HG03378 (cell line): Measurements from ENCODE around the gene ASB11.

ENCODE experiments used
- ATAC-seq: cut with Tn5 transposase; IDR thresholded peaks from one replicate; pipeline ENCODE4 v1.9.1; 2021; ENCODE audit warnings: mild to moderate bottlenecking, moderate library complexity; ENCODE audit not compliant: unreplicated experiment

The ASB11 gene

GRCh38 chrX:15315509-15315908 lies at the start of gene ASB11:
Gene ASB11, minus strand, starts transcription at chrX:15315640. Its CDS starts 35 bp downstream, at chrX:15315605.
- no peak for ATAC-seq

DNA sequence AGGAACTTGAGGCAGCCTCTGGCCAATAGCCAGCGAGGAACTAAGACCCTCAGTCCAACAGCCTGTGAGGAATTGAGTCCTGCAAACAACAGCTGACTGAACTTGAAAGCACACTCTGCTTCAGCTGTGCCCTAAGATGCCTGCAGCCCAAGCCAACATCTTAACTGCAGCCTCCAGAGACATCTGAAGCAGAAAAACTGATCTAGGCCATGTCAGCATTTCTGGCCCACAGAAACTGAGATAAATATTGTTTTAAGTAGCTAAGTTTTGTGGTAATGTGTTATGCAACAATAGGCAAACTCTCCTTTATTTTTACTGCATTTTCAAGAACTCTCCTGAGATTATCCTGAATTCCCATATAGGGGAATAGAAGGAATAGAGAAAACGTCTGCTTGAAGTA lies 44.3 kb upstream of the ASB11 start:
- ATAC-seq = no peak

DNA sequence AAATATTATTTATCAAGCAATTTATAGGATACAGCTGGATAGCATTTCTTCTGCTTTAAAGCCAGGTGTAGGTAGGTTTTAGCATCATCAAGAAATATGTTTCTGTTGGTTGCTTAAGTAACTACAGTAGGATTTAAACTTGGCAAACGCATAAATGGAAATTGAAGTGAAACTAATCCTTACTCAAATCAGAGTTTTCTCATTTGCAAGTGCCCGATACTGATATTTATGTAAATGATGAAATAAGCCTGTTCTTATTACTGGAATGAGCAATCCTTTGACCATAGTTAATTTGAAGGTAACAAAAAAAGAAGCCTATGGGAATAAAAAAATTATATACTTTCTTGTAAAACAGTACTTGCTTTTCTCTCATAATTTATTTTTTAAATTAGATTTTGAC lies 43.1 kb upstream of the ASB11 start:
- ATAC-seq = no peak

- ATAC-seq = no peak
These were observed 41.0 kb upstream of the ASB11 start for GRCh38 chrX:15356444-15356843.

DNA sequence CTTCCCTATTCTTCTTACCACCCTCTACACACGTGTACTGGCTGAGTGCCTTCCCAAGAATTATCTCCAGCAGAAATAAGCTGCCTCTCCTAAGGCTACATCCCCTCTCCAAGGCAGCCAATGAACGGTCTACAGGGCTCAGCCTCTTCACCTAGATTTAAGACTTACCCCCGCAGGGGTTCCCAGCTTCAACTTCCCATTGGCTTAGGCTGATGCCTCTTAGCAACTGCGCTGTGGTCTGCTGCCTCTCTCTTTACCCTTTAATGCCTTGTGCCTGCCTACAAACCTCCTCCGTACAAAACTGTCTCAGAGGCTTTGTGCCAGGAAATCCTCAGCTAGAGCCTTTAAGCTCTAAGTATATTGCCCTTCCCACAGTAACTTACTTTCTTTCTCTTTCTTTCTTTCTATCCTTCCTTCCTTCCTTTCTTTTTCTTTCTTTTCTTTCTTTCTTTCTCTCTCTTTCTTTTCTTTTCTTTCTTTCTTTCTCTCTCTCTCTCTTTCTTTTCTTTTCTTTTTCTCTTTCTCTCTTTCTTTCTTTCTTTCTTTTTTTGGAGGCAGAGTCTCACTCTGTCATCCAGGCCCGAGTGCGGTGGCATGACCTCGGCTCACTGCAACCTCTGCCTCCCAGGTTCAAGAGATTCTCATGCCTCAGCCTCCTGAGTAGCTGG lies 35.0 kb upstream of the ASB11 start:
- no peak for ATAC-seq

DNA sequence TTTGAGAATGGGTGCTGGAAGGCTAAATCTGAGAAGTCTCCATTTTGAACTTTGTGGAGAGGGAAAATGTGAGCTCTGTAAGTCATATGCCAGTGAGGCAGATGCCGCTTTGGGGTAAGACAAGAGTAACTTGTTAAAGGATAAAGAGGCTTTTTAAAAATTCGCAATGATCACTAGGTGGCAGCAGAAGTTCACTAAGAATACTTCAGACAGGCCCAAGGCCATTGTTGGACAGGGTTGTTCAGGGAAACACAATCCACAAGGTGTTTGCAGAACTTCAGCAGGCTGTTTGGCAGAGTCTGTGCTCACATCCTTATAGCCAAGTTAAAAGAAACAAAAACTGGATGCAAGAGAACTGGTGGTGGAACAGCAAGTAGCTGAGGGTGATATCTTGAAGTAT lies 33.6 kb upstream of the ASB11 start:
- no peak for ATAC-seq

- ATAC-seq = no peak
These were observed 30.5 kb upstream of the ASB11 start for GRCh38 chrX:15345976-15346375.

DNA sequence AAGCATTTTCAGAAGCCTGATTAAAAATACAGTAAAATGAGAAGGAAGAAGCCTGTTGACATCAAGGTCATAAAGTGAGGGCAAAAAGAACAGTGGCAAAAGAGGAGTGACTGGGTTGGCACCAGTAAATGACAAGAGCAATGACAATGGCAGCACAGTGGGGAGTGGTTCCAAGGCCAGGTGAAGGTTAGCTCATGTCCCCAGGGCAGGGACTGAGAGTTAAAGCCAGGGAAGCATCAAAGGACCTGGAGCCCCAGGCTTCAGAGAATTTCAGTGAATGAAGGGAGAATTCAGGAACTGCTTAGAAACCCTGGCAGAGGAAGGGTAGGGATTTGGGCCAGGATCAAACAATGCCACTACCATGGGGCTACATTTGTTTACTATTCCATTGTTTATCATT lies 28.7 kb upstream of the ASB11 start:
- ATAC-seq = no peak

GRCh38 chrX:15343075-15343476 lies 27.6 kb upstream of the ASB11 start:
- no peak for ATAC-seq

DNA sequence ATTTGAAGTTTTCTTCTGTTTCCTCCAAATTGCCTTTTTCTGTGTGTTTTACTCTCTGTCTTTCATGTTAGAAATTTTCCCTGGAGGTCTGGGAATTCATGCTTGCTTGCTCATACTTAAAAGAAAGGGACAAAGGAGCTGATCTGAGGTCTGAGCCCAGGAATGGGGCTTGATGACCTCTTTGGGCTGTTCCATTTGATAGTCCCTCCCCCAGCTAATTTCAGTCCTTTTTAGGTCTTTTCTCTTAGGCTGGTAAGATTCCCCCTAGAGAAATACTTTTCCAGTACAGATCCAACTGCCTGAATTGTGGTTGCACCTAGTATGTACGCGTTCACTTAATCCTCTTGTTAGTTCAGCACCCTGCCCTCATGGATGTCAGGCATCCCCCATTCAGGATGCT lies 25.4 kb upstream of the ASB11 start:
- ATAC-seq = no peak

- no peak for ATAC-seq
These were observed 20.6 kb upstream of the ASB11 start for GRCh38 chrX:15336023-15336413.

DNA sequence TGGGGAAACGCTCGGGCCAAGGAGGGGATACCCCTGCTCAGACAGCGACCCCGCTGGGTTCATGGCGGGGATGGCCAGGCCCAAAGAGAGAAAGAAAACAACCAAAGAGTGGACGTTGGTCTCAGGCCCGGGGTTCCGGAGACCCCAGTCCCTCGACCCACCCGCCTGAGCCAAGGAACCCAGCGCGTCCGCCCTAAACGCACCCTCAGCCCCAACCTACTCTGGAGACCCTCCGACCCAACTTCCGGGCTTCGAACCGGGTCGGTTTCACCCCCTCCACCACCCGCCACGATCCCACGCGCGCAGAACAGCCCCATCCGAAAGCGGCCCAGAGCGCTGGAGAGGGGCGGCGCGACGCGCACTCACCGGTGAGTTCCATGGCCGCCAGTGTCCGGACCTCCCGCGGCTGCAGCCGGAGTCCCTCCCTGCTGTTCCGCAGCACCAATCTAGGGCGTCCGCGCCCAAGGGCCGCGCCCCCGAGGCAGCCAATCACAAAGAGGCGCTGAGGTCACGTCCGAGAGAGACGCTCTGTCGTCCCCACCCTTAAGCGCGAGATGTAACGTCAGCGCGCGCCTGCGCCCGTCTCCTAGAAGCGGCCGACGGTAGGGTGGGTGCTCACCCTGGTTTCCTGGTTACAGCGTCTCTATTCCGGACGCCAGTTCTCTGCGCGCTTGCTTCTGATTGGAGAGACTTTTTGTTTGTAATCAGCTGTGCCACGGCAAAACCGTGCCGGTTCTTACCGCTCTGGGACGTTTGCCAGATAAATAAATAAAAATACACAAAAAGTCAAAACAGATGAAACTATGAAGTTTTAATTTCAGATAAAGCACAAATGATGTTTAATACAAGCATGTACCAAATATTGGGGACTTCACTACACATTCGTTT lies 19.9 kb upstream of the ASB11 start, which contains the start of gene PIGA:
TSS of gene PIGA (minus strand) at position 389 of the 888 bp plus-strand sequence. CDS start 3,593 bp downstream, outside the sequence.
- ATAC-seq = peak; percentile 96

DNA sequence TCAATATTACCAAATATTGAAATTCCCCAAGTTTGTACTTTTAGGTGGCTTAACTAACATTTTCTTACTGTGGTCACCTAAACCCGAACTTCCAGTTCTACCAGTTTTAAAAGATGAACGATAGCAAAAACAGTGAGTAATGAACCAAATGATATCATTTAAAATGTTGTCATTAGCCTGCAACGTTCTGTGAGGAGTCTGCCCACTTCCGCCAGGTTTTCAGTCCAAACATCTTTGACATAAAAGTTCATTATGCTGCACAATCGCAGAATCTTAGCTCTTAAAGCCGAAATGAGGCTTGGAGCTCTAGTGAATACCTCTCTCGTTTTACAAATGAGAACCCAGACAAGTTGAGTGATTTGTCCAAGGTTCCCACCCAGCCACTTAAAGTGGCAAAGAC lies 19.1 kb upstream of the ASB11 start:
- ATAC-seq = no peak

DNA sequence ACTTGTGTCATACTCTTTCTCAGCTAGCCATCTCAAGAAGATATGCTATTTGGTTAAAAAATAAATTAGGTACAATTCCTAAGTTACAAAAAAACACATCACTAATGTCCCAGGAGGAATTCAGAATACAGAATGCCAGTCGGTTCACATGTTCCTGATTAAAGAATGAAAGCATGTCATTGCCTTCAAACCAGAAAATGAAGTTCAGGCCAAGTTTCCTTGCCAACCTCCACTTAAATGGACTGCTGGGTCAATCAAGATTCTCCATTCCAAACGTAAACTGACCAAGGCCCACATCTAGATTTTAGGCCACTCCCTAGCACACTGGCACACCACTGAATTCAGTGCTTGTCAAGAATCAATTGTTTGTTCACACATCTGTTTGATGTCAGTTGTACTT lies 13.4 kb upstream of the ASB11 start:
- ATAC-seq = no peak

GRCh38 chrX:15328131-15328530 lies 12.7 kb upstream of the ASB11 start:
- ATAC-seq = no peak

DNA sequence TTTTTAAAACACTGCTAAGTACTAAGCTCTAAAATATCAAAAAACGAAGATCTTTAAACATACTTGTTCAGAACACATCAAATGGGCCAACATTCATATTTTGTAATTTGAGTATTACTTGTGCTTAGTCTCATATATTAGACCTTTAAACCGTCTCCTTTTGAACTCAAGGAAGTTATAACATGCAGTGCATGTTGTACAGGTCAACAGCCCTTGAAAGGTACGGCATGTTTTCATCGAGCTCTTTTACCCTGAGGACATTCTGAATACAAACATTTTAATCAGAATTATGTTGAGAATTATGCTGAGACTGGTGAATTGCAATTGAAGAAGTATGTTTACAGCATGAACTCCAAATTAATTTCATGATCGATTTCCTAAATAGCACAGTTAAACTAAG lies 7.0 kb upstream of the ASB11 start:
- no peak for ATAC-seq

GRCh38 chrX:15322072-15322471 lies 6.6 kb upstream of the ASB11 start:
- ATAC-seq = no peak

- no peak for ATAC-seq
These were observed 6.0 kb upstream of the ASB11 start for GRCh38 chrX:15321447-15321846.

DNA sequence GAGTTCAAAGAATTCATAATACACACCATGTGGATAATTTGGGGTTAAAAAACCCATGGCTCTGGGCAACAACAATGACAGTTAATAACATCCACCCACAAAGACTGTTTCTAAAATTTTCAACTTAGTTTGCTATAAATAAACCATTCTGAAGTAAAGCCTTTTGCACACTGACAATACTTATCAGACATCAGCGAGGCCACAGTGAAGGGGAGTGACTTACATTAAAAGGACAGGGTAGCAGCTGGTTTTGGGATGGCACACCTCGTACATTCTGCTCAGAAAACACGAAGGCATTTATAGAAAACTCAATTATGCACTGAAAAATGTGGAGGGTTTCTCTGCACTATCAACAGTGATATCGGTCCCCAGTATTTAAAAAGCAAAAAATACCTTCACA lies 4.9 kb upstream of the ASB11 start:
- no peak for ATAC-seq

DNA sequence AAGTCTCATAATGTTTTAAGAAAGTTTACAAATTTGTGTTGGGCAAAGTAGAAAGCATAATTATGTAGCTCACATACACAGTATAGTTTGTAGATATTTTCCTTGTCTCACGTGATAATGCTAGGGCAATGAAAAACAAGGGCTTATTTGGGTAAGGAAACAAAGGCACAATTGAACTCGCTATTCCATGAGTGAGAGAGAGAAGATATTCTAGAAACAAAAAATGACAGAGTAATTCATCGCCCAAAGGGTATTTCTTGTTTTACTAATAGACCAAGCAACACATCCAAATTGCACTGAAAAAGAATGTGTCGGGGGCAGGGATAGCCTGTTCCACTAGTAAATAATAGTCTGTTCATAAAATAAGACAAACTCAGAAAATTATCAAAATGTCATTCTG lies 3.6 kb upstream of the ASB11 start:
- no peak for ATAC-seq

GRCh38 chrX:15314472-15314871 lies 968 bp downstream of the ASB11 start:
- ATAC-seq = no peak

DNA sequence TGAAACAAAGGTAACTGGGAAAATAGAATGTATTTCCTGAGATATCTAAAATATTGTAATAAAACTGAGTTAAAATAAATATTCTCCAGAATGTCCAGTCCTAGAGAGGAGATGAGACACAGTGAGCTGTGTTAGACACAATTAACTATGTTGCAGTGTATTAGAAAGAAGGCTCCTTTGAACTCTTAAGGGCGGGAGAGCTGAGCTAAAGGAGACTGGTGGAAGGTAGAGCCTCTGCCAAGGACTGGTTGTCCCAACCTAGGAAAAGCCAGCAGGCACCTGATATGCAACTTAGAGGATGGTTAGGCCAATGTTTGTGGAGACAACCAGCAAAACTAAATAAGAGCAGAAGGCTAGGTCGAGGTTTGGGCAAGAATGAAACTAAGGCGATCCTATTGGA lies 4.3 kb downstream of the ASB11 start:
- ATAC-seq = no peak
